Right renal pelvis (tissue), 4 donors: ENCODE measurements around the gene PDE4C. TPM values are rescaled to one million over a fixed set of nuclear protein-coding genes. Genes with fewer than 3 reads are reported as not detected.

Experiments
- polyA plus RNA-seq, 4 donors: library from polyadenylated mRNA; unstranded; fragments of 120-200 nt; gene quantifications; one replicate each; pipeline ENCODE4 v1.2.1, GENCODE V29; 2013; ENCODE audit not compliant: insufficient read length in 4 of 4

The PDE4C gene
- polyA plus RNA-seq, 4 donors, result 0.37 to 2.3 (median 0.69) TPM

Other genes with a start within 250 kb of the PDE4C start
- gene ARRDC2, start 218.3 kb downstream of the PDE4C start, polyA plus RNA-seq, result 1 to 10 TPM; 4.4 to 5.8 (median 4.7) TPM
- under 1 TPM; 0.13 to 0.46 (median 0.19) TPM for gene IL12RB1, start 139.5 kb downstream of the PDE4C start, polyA plus RNA-seq
- gene MAST3, start 128.7 kb downstream of the PDE4C start, polyA plus RNA-seq, result 1 to 10 TPM; 3.7 to 5.5 (median 4.8) TPM
- gene PIK3R2, start 73.3 kb downstream of the PDE4C start, polyA plus RNA-seq, result 10 to 100 TPM; 23.1 to 34.3 (median 28.3) TPM
- gene IFI30, start 52.6 kb downstream of the PDE4C start, polyA plus RNA-seq, result 10 to 100 TPM; 14.7 to 21.6 (median 16.5) TPM
- 10 to 100 TPM in 1 of 4 donors, 1 to 10 TPM in 3; 9.2 to 12.9 (median 9.6) TPM for gene MPV17L2, start 33.2 kb downstream of the PDE4C start, polyA plus RNA-seq
- gene RAB3A, start 22.4 kb downstream of the PDE4C start, polyA plus RNA-seq, result 1 to 10 TPM; 3.7 to 6.1 (median 5.4) TPM
- 1 to 10 TPM; 4.6 to 7.2 (median 5.5) TPM for gene IQCN, start 48.0 kb upstream of the PDE4C start, polyA plus RNA-seq
- 100 to 1,000 TPM in 1 of 4 donors, 10 to 100 TPM in 3; 62.4 to 106 (median 80.8) TPM for gene JUND, start 55.2 kb upstream of the PDE4C start, polyA plus RNA-seq
- 100 to 1,000 TPM in 1 of 4 donors, 10 to 100 TPM in 3; 80.4 to 119 (median 89.7) TPM for gene LSM4, start 96.6 kb upstream of the PDE4C start, polyA plus RNA-seq
- gene PGPEP1, start 114.2 kb upstream of the PDE4C start, polyA plus RNA-seq, result 10 to 100 TPM; 22.2 to 27.7 (median 25.7) TPM
- gene GDF15, start 159.7 kb upstream of the PDE4C start, polyA plus RNA-seq, result 10 to 100 TPM in 1 of 4 donors, 1 to 10 TPM in 3; 2.8 to 15.0 (median 6.6) TPM
- gene LRRC25, start 171.2 kb upstream of the PDE4C start, polyA plus RNA-seq, result 1 to 10 TPM; 1.0 to 1.3 (median 1.2) TPM
- 100 to 1,000 TPM in 1 of 4 donors, 10 to 100 TPM in 3; 69.6 to 124 (median 75.4) TPM for gene SSBP4, start 193.0 kb upstream of the PDE4C start, polyA plus RNA-seq
- 100 to 1,000 TPM in 3 of 4 donors, 10 to 100 TPM in 1; 99.2 to 156 (median 106) TPM for gene ISYNA1, start 211.7 kb upstream of the PDE4C start, polyA plus RNA-seq